HL-60/S4 treated with retinoic acid at 250 ng/mL for 4 days and 3 days (cell line): ENCODE measurements around the gene EFNB2.

Experiments
- in situ Hi-C: fragments of 300-500 bp; cut with MboI; formaldehyde crosslinking; loops from 2 replicates; pipeline ENCODE4 v1.7.0; 2022; ENCODE audit warnings: low sequenced_read_pairs

Gene EFNB2

GRCh38 chr13:106503730-106504453, 31.6 kb downstream of the EFNB2 start:
- in situ Hi-C loops: no loop called here

- in situ Hi-C loops: no loop called here
Observed at GRCh38 chr13:106503272-106503671, 32.2 kb downstream of the EFNB2 start.

- in situ Hi-C loops: no loop called here
Observed at GRCh38 chr13:106500445-106500844, 35.0 kb downstream of the EFNB2 start.

GRCh38 chr13:106499896-106500295, 35.6 kb downstream of the EFNB2 start:
- in situ Hi-C loops: no loop called here

- in situ Hi-C loops: no loop called here
Observed at GRCh38 chr13:106499113-106499512, 36.3 kb downstream of the EFNB2 start.

GRCh38 chr13:106498571-106498970, 36.9 kb downstream of the EFNB2 start:
- in situ Hi-C loops: no loop called here

GRCh38 chr13:106498158-106498557, 37.3 kb downstream of the EFNB2 start:
- in situ Hi-C loops: no loop called here

- in situ Hi-C loops: no loop called here
Observed at GRCh38 chr13:106497079-106497478, 38.4 kb downstream of the EFNB2 start.

- in situ Hi-C loops: no loop called here
Observed at GRCh38 chr13:106496072-106496997, 39.1 kb downstream of the EFNB2 start.

- in situ Hi-C loops: no loop called here
Observed at GRCh38 chr13:106494936-106495335, 40.5 kb downstream of the EFNB2 start.

- in situ Hi-C loops: no loop called here
Observed at GRCh38 chr13:106494506-106494905, 41.0 kb downstream of the EFNB2 start.

- in situ Hi-C loops: no loop called here
Observed at GRCh38 chr13:106493533-106494220, 41.8 kb downstream of the EFNB2 start.

- in situ Hi-C loops: no loop called here
Observed at GRCh38 chr13:106492588-106493475, 42.6 kb downstream of the EFNB2 start.

- in situ Hi-C loops: no loop called here
Observed at GRCh38 chr13:106491928-106492587, 43.4 kb downstream of the EFNB2 start.

- in situ Hi-C loops: no loop called here
Observed at GRCh38 chr13:106491463-106491862, 44.0 kb downstream of the EFNB2 start.

GRCh38 chr13:106490569-106491321, 44.7 kb downstream of the EFNB2 start:
- in situ Hi-C loops: no loop called here

- in situ Hi-C loops: no loop called here
Observed at GRCh38 chr13:106489849-106490568, 45.5 kb downstream of the EFNB2 start.

GRCh38 chr13:106488686-106489085, 46.8 kb downstream of the EFNB2 start:
- in situ Hi-C loops: no loop called here

GRCh38 chr13:106488076-106488475, 47.4 kb downstream of the EFNB2 start:
- in situ Hi-C loops: no loop called here
